Transverse colon (tissue), 4 donors: ENCODE measurements around the gene MTHFD1. TPM values are rescaled to one million over a fixed set of nuclear protein-coding genes. Genes with fewer than 3 reads are reported as not detected.

ENCODE experiments used
- DNase-seq: peaks from one replicate; pipeline ENCODE4 v3.0.0-alpha.2; 2019
- H3K27ac ChIP-seq, 4 donors: fragments of 200-600 bp; sonication (generic); 2 replicates each; pipeline ENCODE4 v1.5.1; 2016 to 2018; ENCODE audit warnings: inconsistent platforms in 4 of 4
- H3K27me3 ChIP-seq: fragments of 200-600 bp; sonication (generic); 2 replicates; pipeline ENCODE4 v1.5.1; 2017; ENCODE audit warnings: inconsistent platforms
- H3K36me3 ChIP-seq, 4 donors: fragments of 200-600 bp; sonication (generic); 2 replicates each; pipeline ENCODE4 v1.5.1; 2017 to 2019; ENCODE audit warnings: inconsistent platforms in 4 of 4
- H3K4me1 ChIP-seq, 4 donors: fragments of 200-600 bp; sonication (generic); 2 replicates each; pipeline ENCODE4 v1.5.1; 2017 to 2020; ENCODE audit warnings: inconsistent platforms in 4 of 4
- H3K4me3 ChIP-seq, 4 donors: fragments of 200-600 bp; sonication (generic); 1 replicate in 1 of 4; 2 replicates in 3 of 4; pipeline versions ENCODE4 v1.5.1 to v1.6.1; 2017 to 2019; ENCODE audit warnings: inconsistent platforms in 4 of 4
- H3K9me3 ChIP-seq, 2 donors: fragments of 200-600 bp; sonication (generic); 2 replicates each; pipeline ENCODE4 v1.5.1; 2017 to 2019; ENCODE audit warnings: inconsistent platforms in 2 of 2
- EP300 ChIP-seq: sonication (generic); formaldehyde crosslinking; IDR thresholded peaks from one replicate; pipeline ENCODE4 v1.6.1; 2017; ENCODE audit warnings: antibody characterized with exemption, low read depth
- POLR2A ChIP-seq: fragments of 450-650 bp; IDR thresholded peaks from one replicate; pipeline ENCODE4 v1.6.1; 2016; ENCODE audit warnings: antibody characterized with exemption, mild to moderate bottlenecking, moderate library complexity
- POLR2AphosphoS5 ChIP-seq, 3 donors: sonication (generic); formaldehyde crosslinking; IDR thresholded peaks; one replicate each; pipeline ENCODE4 v1.6.1; 2016; ENCODE audit warnings: antibody characterized with exemption in 3 of 3
- WGBS, 2 donors: methylation state at CpG; one replicate each; pipeline ENCODE4 v1.1.5; 2018; ENCODE audit warnings: low coverage in 1 of 2; 5-methylcytosine and 5-hydroxymethylcytosine counted together
- in situ Hi-C, 4 donors: fragments of 200-750 bp; cut with MboI; loops; one replicate each; pipeline versions ENCODE4 v1.15.0 to v1.15.1; 2017; ENCODE audit warnings: low sequenced_read_pairs in 3 of 4, low pct_ligation_motif_present in 1 of 4, low pct_unique_long_range_greater_than_20kb in 1 of 4
- intact Hi-C: fragments of 100-400 bp; cut with DNase I; formaldehyde crosslinking; loops from one replicate; pipeline ENCODE4 v1.15.1; 2023; ENCODE audit warnings: low total_unique reads
- total RNA-seq, 4 donors: library from RNA; depleted of rRNA; stranded (reverse); fragments of >200 nt; gene quantifications; one replicate each; pipeline ENCODE4 v1.1.0, GENCODE V29; 2016
- TF ChIP-seq, protein P1 (sequence below), 5 experiments: fragments of 200-600 bp in 3 of 5; fragments of 450-650 bp in 2 of 5; sonication (generic) in 3 of 5; IDR thresholded peaks; 1 replicate in 2 of 5; 2 replicates in 3 of 5; pipeline ENCODE4 v1.5.1; 2016 to 2017; ENCODE audit warnings: antibody characterized with exemption in 5 of 5, inconsistent platforms in 3 of 5, mild to moderate bottlenecking in 2 of 5, moderate library complexity in 1 of 5

MTHFD1 gene
- total RNA-seq, 4 donors from 2014 or later = 20.5 to 92.0 (median 37.7) TPM

DNA sequence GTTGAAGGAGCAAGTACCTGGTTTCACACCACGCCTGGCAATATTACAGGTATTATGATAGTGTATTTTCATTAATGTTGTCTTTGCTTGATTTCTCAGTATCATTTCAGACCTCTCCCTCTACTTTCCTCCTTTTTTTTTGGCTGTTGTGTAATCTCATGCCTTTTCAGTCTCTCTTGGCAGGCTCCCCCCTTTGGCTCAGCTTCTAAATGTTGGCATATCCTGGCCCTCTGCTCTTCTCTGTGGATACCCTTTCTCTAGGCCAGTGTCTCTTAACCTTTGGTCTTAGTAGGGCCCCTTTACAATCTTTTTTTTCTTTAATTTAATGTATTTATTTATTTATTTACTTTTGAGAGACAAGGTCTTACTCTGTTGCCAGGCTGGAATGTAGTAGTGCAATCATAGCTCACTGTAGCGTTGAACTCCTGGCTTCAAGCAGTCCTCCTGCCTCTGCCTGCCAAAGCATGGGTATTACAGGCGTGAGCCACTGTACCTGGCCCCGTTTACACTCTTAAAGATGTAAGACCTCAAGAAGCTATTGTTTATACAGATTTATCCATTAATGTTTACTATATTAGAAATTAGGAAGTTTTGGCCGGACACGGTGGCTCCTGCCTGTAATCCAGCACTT is 12.8 kb downstream of the MTHFD1 start:
- Histone ChIP-seq H3K27me3 (no peaks in the 10 kb centered on the region), H3K9me3 (no peaks in the 10 kb centered on the region), H3K27ac (no peak overlapping the region), H3K36me3 (no peaks in the 10 kb centered on the region), H3K4me3 (no peak overlapping the region), H3K4me1 (no peaks in the 10 kb centered on the region)
- no peak for DNase-seq
- WGBS, 2 donors = 85 to 88% methylated on average over 2 to 6 of the region's 6 CpGs
- TF ChIP-seq, protein P1, sequence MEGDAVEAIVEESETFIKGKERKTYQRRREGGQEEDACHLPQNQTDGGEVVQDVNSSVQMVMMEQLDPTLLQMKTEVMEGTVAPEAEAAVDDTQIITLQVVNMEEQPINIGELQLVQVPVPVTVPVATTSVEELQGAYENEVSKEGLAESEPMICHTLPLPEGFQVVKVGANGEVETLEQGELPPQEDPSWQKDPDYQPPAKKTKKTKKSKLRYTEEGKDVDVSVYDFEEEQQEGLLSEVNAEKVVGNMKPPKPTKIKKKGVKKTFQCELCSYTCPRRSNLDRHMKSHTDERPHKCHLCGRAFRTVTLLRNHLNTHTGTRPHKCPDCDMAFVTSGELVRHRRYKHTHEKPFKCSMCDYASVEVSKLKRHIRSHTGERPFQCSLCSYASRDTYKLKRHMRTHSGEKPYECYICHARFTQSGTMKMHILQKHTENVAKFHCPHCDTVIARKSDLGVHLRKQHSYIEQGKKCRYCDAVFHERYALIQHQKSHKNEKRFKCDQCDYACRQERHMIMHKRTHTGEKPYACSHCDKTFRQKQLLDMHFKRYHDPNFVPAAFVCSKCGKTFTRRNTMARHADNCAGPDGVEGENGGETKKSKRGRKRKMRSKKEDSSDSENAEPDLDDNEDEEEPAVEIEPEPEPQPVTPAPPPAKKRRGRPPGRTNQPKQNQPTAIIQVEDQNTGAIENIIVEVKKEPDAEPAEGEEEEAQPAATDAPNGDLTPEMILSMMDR (IDR thresholded peaks at IDR 0.05) = no peak
- TF ChIP-seq EP300 (no peak), POLR2AphosphoS5 (IDR thresholded peaks at IDR 0.05) (no peak), POLR2A (no peak)
- intact Hi-C loops = no loop called here
- in situ Hi-C loops = no loop called here

DNA sequence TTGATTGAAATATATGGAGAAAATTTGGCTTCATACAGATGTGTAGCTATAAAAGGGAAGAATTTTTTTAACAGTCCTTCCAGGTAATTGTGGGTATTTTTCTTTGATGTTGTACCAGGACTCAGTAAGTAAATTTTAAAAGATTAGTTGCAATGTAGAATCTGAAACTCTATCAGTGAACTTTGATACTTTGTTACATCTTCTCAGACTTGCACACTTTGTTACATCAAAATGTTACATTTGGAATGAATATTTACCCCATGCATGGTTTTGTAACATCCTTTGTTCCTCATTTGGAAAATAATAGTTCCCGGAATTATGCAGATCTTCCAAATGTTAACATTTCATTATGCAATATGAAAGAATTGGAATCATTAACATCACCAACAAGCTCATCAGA is 13.8 kb downstream of the MTHFD1 start:
- DNase-seq = no peak
- Histone ChIP-seq H3K27ac (no peak overlapping the region), H3K9me3 (no peaks in the 10 kb centered on the region), H3K4me3 (no peak overlapping the region), H3K36me3 (no peaks in the 10 kb centered on the region), H3K27me3 (no peaks in the 10 kb centered on the region), H3K4me1 (no peaks in the 10 kb centered on the region)
- 82 to 86% methylated on average over 1 of the region's 1 CpG for WGBS, 2 donors
- in situ Hi-C loops (no loop called here), intact Hi-C loops (no loop called here)
- TF ChIP-seq, protein P1 (IDR thresholded peaks at IDR 0.05) = no peak
- TF ChIP-seq EP300 (no peak), POLR2A (no peak), POLR2AphosphoS5 (IDR thresholded peaks at IDR 0.05) (no peak)

DNA sequence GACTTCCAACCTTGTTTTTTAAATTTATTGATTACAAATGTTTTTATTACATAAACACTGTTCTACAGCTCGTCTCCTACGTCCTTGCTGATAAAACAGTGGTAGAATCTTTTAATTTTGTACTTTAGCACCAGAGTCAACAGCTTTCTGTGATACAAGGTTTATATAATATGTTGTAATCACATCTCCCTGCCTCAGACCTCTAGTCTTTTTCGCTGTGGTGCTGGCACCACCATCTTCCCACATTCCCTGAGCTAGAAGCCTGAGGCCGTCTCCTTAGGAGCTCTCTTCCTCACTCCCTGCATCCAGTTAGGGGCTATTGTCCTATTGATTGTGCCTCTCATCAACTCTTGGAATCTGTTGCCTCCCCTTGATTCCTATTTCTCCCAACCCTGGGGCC is 17.1 kb downstream of the MTHFD1 start:
- Histone ChIP-seq H3K27me3 (no peaks in the 10 kb centered on the region), H3K4me3 (no peak overlapping the region), H3K4me1 (no peaks in the 10 kb centered on the region), H3K27ac (no peak overlapping the region), H3K9me3 (no peaks in the 10 kb centered on the region), H3K36me3 (no peaks in the 10 kb centered on the region)
- no peak for DNase-seq
- in situ Hi-C loops (no loop called here), intact Hi-C loops (no loop called here)
- TF ChIP-seq, protein P1 (IDR thresholded peaks at IDR 0.05) = no peak
- TF ChIP-seq POLR2A (no peak), EP300 (no peak), POLR2AphosphoS5 (IDR thresholded peaks at IDR 0.05) (no peak)
- WGBS, 2 donors = 93 to 95% methylated on average over 4 of the region's 4 CpGs

DNA sequence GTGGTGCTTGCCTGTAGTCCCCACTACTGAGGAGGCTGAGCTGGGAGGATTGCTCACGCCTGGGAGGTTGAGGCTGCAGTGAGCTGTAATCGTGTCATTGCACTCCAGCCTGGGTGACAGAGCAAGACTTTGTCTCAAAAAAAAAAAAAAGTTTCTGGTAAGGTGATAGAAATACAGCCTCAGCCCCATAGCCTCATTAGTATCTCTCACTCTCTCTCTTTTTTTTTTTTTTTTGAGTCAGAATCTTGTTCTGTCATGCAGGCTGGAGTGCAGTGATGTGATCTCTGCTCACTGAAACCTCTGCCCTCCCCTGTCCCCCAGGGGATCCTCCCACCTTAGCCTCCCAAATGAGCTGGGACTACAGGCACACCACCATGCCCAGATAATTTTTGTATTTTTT is 19.2 kb downstream of the MTHFD1 start:
- no peaks in the 10 kb centered on the region for H3K9me3 ChIP-seq
- TF ChIP-seq, protein P1 (IDR thresholded peaks at IDR 0.05) = no peak
- TF ChIP-seq POLR2AphosphoS5 (IDR thresholded peaks at IDR 0.05) = no peak
- TF ChIP-seq POLR2A = no peak
- TF ChIP-seq EP300 = no peak
- no peak overlapping the region for H3K27ac ChIP-seq
- no peaks in the 10 kb centered on the region for H3K36me3 ChIP-seq
- 91% methylated on average over 2 of the region's 2 CpGs; no CpG with 5 or more reads in 1 of the 2 donors for WGBS, 2 donors
- no peaks in the 10 kb centered on the region for H3K27me3 ChIP-seq
- intact Hi-C loops = no loop called here
- H3K4me3 ChIP-seq = no peak overlapping the region
- no peak for DNase-seq
- in situ Hi-C loops = no loop called here
- no peaks in the 10 kb centered on the region for H3K4me1 ChIP-seq
